NCI-H2196 (cell line): ENCODE data around the gene LRRTM2.
"Not testable (repeated sequence)": the region's sequence is repeated elsewhere in the genome, so short reads cannot be mapped to it uniquely, and the experiment has no call there.

Experiments
- DNase-seq: peaks from one replicate; lab custom pipeline; 2025; ENCODE audit not compliant: unreplicated experiment; lab: John Stamatoyannopoulos, UW

LRRTM2 gene, protein sequence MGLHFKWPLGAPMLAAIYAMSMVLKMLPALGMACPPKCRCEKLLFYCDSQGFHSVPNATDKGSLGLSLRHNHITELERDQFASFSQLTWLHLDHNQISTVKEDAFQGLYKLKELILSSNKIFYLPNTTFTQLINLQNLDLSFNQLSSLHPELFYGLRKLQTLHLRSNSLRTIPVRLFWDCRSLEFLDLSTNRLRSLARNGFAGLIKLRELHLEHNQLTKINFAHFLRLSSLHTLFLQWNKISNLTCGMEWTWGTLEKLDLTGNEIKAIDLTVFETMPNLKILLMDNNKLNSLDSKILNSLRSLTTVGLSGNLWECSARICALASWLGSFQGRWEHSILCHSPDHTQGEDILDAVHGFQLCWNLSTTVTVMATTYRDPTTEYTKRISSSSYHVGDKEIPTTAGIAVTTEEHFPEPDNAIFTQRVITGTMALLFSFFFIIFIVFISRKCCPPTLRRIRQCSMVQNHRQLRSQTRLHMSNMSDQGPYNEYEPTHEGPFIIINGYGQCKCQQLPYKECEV

DNA sequence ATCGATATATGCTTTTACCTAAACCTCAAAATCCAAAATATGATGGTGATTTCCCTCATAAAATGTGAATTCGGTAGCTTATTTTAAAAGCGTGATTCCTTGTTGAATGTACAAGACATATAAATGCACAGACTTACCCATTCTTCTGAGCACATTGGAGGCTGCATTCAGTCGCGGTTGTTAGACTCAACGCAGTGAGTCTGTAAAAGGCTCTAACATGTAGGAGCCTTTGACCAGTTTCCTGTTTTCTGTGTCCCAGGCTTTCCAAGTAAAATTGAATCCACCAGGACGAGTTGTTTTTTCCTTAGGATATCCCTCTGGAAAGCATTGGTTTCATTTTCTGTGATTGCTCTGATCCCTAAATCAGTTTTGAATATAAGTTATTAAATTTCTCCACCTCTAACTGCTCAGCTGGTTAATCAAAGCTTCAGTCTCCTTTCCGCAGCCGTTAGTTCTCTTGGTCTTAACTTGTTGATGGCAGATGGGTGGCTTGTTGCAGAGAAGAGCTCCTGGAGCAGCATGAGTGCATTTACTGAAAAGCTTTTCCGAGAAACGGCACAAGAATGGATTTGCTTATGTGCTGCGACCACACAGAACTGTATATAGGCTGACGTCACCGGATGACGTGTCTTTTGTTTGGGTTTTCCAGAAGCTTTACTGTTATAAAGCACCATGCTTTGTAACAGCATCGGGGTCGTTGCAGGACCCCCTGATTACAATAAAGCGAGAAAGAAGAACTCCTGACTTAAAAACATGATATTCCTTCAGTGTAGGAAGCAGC, at the start of gene LRRTM2:
LRRTM2 (minus strand) TSS at position 565 of the 781 bp plus-strand sequence; CDS start at position 141, 424 bp downstream.
- DNase-seq = no peak

DNA sequence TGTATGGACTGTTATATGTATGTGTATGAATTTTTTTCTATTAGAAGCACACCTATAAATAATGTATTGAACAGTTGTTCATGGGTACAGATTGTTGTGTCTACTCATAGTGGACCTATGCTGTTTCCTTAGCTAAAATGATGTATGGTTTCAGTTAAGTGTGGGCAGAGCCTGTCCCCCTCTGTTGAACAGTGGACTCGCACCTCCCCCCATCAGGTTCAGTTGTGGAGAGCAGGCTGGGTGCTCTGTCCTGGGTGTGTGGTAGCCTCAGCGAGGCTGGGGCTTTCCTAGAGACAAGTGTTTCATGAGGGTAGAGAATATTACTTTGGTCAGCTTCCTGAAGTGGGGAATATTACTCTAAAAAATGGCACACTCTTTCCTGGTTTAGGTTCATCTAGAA, 47.4 kb upstream of the LRRTM2 start:
- no peak for DNase-seq

DNA sequence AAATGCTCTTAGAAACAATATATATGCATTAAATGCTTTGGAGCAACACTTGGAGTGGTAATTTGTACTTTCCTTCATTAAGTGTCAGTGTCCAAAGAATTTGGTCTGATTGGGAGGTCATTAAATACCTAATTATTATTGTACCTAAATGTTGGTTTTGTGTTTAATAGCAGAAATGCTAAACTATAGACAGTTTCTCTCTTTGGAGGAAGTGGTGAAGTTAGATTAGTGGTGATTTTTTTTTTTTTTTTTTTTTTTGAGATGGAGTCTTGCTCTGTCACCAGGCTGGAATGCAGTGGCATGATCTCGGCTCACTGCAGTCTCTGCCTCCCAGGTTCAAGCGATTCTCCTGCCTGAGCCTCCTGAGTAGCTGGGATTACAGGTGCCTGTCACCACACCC, 46.2 kb upstream of the LRRTM2 start:
- not testable (repeated sequence) for DNase-seq

DNA sequence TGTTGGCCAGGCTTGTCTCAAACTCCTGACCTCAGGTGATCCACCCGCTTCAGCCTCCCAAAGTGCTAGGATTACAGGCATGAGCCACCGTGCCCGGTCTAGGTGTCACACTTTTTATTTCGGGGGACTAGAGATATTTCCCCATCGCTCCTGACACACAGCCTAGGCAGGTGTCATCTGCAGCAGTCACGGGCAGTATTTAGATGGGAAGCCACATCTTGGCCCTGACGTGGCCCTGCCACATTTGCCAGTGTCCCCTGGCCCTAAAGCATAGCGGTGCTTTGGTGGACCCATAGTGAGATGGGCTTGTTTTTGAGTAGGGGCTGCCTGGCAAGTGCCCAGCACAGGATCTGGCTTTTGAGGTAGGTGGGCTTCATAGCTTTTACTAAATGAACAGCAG, 45.0 kb upstream of the LRRTM2 start:
- DNase-seq = no peak

DNA sequence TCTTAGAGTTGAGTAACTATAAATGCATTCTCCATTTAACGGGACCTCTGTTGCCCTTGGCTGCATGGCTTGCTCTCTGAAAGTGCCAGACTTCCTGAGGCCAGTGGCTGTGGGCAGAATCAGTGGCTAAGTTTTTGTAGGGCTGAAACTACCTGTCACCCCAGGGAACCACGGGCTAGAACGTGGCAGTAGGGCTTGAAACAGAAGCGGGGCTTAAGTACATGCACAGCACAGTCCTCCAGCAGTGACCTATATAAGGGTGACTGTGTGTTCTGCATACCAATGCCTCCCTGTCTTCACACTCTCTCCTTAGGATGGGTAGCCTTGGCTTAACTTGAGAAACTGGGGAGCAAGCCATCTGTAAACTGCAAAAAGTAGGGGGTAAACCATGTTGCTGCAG, 43.6 kb upstream of the LRRTM2 start:
- DNase-seq = no peak

DNA sequence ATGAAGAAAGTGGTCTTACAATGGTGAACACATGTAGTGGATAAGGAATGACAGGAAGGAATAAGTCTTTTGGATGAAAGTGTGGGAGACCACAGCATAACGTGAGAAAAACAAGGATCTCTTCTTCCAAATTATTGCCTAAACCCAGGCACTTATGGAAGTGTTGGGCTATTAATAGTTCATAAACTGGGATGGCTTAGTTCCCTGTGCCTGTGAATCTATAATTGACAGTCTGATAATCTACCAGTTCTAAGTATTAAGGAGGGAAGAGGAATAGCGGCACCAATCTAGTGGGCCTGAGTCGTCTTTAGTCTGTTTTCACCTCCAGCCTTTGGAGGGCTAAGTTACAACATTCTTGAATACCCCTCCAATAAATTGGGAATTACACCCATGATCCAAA, 39.2 kb upstream of the LRRTM2 start:
- DNase-seq = no peak

DNA sequence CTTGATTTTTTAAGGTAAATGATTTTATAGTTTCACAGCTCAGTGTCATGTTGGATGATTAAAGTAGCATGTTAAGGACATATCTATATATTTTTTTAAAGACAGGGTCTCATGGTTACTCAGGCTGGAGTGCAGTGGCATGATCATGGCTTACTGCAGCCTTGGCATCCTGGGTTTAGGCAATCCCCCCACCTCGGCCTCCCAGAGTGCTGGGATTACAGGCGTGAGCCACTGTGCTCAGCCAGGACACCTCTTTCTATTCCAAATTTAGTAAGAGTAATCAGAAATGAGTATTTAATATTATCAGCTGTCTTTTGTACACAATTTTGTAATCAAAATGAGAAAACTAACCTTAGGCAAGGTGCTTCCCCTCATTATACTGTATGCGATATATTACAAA, 38.6 kb upstream of the LRRTM2 start:
- no peak for DNase-seq

DNA sequence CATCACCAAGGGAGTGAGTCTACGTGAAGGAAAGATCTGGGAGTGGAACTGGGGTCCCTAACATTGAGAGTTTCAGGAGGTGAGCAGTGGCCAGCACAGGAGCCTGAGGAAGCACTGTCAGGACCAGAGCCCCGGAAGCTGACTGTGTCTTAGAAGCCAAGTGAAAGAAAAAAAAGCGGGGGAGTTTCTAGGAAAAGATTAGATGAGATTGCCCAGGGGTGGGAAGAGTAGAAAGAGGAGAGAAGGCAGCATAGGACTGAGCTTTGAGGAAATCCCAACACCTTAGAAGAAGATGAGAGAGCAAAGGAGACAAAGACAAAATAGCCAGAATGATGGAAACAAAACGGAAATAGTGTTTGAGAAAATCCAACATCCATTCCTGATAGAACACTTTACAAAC, 37.0 kb upstream of the LRRTM2 start:
- no peak for DNase-seq

DNA sequence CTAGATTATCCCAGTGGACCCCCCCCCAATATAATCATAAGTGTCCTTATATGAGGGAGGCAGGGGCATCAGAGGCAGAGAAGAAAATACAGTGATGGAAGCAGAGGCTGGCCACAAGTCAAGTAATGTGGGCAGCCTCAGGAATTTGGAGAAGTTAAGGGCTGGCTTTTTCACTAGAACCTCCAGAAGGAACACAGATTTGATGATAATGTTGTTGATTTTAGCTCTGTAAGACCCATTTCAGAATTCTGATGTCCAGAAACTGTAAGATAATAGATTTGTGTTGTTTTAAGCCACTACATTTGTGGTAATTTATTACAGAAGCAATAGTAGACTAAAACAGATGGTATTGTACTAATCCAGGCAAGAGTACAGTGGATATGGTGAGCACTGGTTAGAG, 36.3 kb upstream of the LRRTM2 start:
- no peak for DNase-seq

DNA sequence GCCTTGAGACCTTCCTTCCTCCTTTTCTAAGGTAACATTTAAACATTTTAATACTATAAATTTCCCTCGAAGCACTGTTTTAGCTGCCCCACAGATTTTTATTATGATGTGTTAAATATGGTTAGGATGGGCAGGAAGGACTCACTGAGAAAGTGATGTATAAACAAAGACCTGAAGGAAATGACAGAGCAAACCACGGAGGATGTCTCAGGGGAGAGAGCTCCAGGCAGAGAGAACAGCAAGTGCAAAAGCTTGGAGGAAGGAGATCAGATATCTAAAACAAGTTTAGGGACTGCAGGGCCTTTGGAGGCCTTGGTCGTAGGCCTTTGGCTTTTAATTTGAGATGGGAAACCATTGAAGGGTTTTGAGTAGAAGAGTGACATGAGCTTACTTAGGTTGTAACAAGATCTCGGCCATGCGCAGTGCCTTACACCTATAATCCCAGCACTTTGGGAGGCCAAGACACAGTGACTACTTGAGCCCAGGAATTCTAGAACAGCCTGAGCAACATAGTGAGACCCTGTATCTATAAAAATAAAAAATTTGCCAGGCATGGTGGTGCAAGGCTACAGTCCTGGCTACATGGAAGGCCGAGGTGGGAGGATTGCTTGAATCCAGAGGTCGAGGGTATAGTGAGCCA, 35.5 kb upstream of the LRRTM2 start:
- DNase-seq = no peak

DNA sequence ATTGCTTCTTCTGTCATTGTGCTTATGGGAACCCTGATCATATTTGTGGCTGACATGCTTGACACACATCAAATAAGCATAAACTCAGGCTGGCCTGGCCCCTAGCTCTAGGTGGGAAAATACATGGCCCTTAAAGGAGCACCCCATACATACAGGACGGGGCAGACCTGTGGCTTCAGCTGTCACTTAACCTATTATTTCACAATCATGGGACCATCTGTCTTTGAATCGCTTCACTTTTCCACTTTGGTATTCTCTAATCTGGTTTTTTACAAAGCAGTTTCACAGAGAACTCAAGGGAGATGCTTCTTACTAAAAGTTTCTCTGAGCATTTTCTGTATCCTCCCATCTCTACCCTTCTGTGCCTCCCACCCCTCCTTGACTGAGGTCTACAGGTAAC, 34.6 kb upstream of the LRRTM2 start:
- no peak for DNase-seq

DNA sequence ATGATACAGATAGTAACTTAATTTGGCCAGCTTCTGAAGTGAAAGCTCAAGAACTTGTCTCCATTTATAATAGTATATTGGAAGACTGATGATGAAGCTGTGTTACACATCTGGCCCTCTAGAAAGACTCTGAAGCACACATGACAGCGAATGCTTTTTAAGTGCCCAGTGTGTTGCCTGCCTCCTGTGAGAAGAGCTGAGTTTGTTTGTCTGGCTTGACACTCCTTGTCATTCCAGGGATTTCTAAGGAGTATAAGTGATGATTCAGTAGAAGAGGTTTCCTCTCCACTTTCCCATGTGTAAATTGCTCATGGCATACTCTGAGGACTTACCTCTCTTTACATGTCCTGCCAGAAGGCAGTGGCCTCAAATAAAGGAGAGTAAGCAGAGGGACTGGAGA, 30.4 kb upstream of the LRRTM2 start:
- DNase-seq = no peak

DNA sequence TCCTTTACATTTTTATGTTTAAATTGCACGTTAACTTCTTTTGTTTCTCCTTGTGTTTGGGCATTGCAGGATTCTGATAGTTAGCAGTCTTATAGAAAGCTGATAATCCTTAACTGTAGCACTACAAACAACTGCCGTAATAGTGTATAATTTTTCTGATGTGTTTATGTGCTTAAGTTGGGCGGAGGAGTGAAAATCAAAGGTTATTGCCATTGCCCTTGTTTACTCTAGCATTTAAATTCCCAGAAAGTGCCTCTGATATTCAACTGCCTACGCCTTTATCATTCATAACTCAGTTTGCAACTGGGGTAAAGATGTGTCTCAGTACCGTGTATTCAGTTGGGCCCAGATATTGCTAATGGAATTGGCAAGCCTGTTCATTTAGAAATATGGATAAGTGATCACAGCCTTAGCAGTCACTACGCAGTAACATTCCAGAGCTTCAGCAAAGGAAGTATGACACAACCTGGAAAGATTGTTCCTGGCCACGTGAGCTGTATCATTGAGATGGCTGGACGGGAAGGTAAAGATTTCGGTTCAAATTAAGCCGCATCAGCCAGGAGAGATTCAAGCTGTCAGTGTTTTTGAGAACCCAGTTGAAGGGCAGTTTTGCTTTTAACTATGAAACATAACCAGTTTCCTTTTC, 28.1 kb upstream of the LRRTM2 start:
- DNase-seq = no peak

DNA sequence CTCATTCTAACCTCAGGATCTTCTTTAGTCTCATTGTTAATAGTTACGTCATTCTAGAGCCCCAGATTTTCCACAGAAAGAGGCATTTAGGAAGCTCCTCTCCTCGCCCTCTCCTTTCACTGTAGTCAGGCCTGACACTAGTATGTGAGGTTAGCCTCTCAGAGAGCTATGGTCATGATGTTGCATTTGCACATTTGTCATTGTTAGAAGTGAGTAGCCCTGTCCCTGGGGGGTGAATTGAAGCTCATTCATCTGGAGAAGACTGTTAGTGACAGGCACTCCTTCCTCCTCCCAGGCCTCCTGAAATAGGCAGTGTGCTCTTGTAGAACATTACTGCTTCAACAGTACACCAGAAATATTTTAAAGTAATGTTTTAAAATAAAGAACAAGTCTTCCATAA, 26.6 kb upstream of the LRRTM2 start:
- DNase-seq = no peak

DNA sequence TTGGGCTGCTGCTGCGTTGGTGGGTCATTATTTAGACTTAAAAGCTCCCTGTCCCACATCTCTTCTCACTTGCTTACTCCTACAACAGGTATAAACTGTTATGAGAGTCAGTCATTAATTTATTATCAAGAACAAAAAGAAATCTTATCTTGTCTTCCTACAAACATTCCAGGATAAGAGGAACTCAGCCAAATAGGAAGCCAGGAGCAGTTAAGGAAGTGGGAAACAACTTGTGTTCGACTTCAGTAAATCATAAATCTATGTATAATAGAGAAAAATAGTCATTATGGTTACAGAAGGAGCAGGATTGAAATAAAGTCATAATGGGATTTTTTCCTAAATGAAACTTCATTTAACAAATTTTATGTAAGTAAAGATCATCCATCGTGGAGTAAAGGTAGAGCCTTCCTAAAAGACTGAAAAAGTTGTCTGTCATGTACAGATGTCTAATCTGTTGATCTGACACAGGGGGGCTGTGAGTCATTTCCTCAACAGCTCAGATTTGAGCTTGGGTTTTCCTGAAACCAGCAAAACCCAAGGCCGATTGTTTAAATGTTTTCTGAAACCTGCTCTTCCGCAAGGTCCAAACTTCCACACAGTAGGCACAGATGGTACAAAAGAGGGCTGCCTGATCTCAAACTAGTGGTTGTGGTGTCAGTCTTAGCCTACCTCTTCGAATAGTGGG, 25.3 kb upstream of the LRRTM2 start:
- no peak for DNase-seq

DNA sequence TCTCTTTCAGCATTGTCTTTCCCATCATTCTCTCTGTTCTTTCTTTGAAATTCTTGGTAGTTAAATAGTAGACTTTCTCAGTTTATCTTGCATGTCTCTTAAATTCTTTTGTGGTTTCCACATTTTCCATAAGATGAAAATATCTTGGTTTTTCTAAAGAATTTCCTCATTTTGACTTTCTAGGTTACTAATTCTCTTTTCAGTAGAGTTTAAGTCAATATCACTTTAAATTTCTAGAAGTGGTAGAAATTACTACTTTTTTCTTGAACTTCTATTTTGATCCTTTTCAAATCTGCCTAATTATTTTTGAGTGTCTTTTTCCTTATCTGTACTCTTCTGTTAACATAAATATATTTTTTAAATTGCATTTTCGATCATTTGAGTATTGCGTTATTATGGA, 23.6 kb upstream of the LRRTM2 start:
- DNase-seq = no peak

DNA sequence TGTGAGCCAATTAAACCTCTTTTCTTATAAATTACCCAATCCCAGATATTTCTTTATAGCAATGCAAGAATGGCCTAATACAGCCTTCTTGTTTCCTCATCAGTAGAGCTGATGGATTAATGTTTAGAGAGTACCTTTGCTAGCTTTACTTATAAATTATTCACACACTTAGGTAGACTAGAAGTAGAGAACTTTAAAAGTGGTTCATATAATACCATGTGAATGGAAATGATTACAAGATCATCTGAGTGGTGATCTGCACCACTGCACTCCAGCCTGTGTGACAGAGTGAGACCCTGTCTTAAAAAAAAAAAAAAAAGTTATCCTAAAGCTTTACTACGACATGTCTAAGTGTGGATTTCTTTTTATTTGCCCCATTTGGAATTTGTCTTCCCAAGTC, 23.2 kb upstream of the LRRTM2 start:
- DNase-seq = no peak

DNA sequence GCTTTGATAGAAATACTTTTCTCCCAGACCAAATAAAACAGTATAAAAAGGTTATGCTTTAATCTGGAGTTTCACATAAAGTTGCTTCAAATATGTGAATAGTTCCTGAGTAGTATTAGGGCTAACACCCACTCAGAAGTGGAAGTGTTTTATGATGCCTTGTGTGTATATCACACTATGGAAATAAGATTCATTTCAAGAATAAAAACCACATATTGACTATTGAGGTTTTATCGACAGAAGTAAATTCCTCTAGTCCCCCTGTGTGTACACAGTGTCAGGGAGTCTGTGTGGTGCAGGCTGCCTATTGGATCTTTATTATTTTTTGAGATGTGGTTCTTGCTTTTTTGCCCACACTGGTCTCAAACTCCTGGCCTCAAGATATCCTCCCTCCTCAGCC, 20.8 kb upstream of the LRRTM2 start:
- DNase-seq = no peak

DNA sequence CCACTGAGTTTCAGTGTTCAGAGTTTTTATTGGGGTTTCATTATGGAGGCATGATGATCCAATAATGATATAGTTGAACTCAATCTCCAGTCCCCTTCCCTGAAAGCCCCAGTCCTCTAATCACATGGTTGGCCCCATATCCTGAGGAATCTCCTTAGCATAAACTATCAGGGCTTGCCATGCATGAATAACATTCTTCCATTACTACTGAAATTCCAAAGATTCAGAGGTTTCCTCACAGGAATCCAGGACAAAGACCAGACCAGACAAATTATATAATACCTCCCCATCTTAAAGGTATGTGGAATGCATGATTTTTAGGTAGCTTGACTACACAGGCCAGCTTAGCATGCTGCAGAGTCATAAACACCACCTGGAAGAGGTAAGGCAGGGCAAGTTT, 15.5 kb upstream of the LRRTM2 start:
- no peak for DNase-seq

DNA sequence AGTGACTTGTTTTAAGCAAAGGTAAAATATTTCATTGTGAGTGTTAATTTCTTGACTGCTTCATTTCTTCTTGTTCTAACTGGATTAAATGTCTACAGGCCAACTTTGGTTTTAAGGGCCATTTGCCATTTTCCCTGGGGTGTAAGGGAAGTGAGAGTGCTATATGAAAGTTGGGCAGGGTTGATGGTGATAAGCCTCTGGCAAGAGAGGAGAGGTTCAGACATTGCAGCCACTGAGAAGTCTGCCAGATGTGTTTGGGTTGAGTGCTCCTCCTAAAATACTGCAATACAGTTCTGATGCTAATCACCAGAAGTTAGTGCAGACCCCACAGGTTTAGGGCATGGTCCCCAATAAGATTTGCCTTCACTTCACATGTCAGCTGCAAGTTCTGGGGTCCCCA, 14.9 kb upstream of the LRRTM2 start:
- no peak for DNase-seq

DNA sequence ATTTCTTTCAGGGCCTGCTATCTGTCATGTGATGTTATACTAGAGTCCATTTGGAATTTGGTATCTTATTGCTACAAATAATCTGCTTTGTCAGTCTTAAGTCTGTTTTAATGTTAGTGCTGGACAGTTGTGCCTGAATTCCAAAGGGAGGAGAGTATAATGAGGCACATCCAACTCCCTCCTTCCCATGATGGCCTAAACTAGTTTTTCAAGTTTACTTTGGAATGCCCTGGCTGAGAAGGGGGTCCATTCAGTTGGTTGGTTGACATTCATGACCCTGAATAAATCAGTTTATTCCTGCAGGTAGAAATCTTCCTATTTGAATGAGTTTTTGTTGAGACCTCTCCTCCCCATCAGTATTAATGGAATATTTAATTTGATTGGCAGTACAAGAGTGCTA, 9.4 kb upstream of the LRRTM2 start:
- DNase-seq = no peak
